ENCODE measurements around the gene TTC33.

TTC33 gene

GRCh38 chr5:40689438-40689837 is 66.3 kb downstream of the TTC33 start:
- Histone ChIP-seq H3K9me3 (ENCODE audit: insufficient read depth, low read length) (no peaks in the 10 kb centered on the region), H4K20me1 (ENCODE audit: insufficient read depth, low read length) (peaks cover 91% of the 10 kb centered on the region), H3K79me2 (ENCODE audit: low read length) (peaks cover 98% of the 10 kb centered on the region), H3K9ac (ENCODE audit: low read length) (peak overlapping the region; percentile 26), H3K4me2 (ENCODE audit: low read length) (peak overlapping the region; percentile 94), H3K27me3 (ENCODE audit: low read depth, low read length) (no peaks in the 10 kb centered on the region), H3K27ac (ENCODE audit: low read length) (no peak overlapping the region), H3K4me1 (ENCODE audit: low read length) (peaks cover 45% of the 10 kb centered on the region), H3K4me3 (ENCODE audit: low read length) (peak overlapping the region; percentile 99; the same call in 1 of the 2 replicates), H2AFZ (ENCODE audit: low read depth, low read length) (no peak overlapping the region), H3K36me3 (replicated peaks; ENCODE audit: low read depth, low read length) (peaks cover 70% of the 10 kb centered on the region)
- TF ChIP-seq EZH2phosphoT487 (IDR thresholded peaks at IDR 0.05; ENCODE audit: low read depth) (no peak), CTCF (IDR thresholded peaks at IDR 0.05; ENCODE audit: low read depth, low read length) (no peak)

- Histone ChIP-seq H3K79me2 (ENCODE audit: low read length) (peaks cover 98% of the 10 kb centered on the region), H3K9ac (ENCODE audit: low read length) (peak overlapping the region; percentile 26), H2AFZ (ENCODE audit: low read depth, low read length) (no peak overlapping the region), H3K27me3 (ENCODE audit: low read depth, low read length) (no peaks in the 10 kb centered on the region), H4K20me1 (ENCODE audit: insufficient read depth, low read length) (peaks cover 91% of the 10 kb centered on the region), H3K9me3 (ENCODE audit: insufficient read depth, low read length) (no peaks in the 10 kb centered on the region), H3K4me1 (ENCODE audit: low read length) (peaks cover 45% of the 10 kb centered on the region), H3K4me3 (ENCODE audit: low read length) (peak overlapping the region; percentile 99), H3K4me2 (ENCODE audit: low read length) (peak overlapping the region; percentile 94), H3K27ac (ENCODE audit: low read length) (0 out of 2 replicates have a peak overlapping the region, but pooled peaks have one; percentile 94), H3K36me3 (replicated peaks; ENCODE audit: low read depth, low read length) (peaks cover 70% of the 10 kb centered on the region)
- TF ChIP-seq CTCF (IDR thresholded peaks at IDR 0.05; ENCODE audit: low read depth, low read length), result no peak
- TF ChIP-seq EZH2phosphoT487 (IDR thresholded peaks at IDR 0.05; ENCODE audit: low read depth), result no peak
Observed at GRCh38 chr5:40688996-40689395, 66.8 kb downstream of the TTC33 start.

GRCh38 chr5:40688127-40688761 is 67.5 kb downstream of the TTC33 start:
- Histone ChIP-seq H3K27me3 (ENCODE audit: low read depth, low read length) (no peaks in the 10 kb centered on the region), H2AFZ (ENCODE audit: low read depth, low read length) (no peak overlapping the region), H3K9ac (ENCODE audit: low read length) (peak overlapping the region; percentile 51), H3K36me3 (replicated peaks; ENCODE audit: low read depth, low read length) (peaks cover 74% of the 10 kb centered on the region), H4K20me1 (ENCODE audit: insufficient read depth, low read length) (peaks cover 92% of the 10 kb centered on the region), H3K9me3 (ENCODE audit: insufficient read depth, low read length) (no peaks in the 10 kb centered on the region), H3K27ac (ENCODE audit: low read length) (peak overlapping the region; percentile 94), H3K4me2 (ENCODE audit: low read length) (peak overlapping the region; percentile 94), H3K4me1 (ENCODE audit: low read length) (peaks cover 45% of the 10 kb centered on the region), H3K4me3 (ENCODE audit: low read length) (peak overlapping the region; percentile 99), H3K79me2 (ENCODE audit: low read length) (peaks cover 100% of the 10 kb centered on the region)
- no peak for TF ChIP-seq EZH2phosphoT487 (IDR thresholded peaks at IDR 0.05; ENCODE audit: low read depth)
- TF ChIP-seq CTCF (IDR thresholded peaks at IDR 0.05; ENCODE audit: low read depth, low read length), result peak; percentile 75

GRCh38 chr5:40687321-40687720 is 68.4 kb downstream of the TTC33 start:
- H3K36me3 ChIP-seq (replicated peaks; ENCODE audit: low read depth, low read length), result peaks cover 75% of the 10 kb centered on the region
- no peaks in the 10 kb centered on the region for H3K9me3 ChIP-seq (ENCODE audit: insufficient read depth, low read length)
- peak overlapping the region; percentile 94 for H3K4me2 ChIP-seq (ENCODE audit: low read length)
- TF ChIP-seq EZH2phosphoT487 (IDR thresholded peaks at IDR 0.05; ENCODE audit: low read depth) (no peak), CTCF (IDR thresholded peaks at IDR 0.05; ENCODE audit: low read depth, low read length) (no peak)
- H2AFZ ChIP-seq (ENCODE audit: low read depth, low read length), result no peak overlapping the region
- peak overlapping the region; percentile 99 for H3K4me3 ChIP-seq (ENCODE audit: low read length)
- peak overlapping the region; percentile 51 for H3K9ac ChIP-seq (ENCODE audit: low read length)
- H3K79me2 ChIP-seq (ENCODE audit: low read length), result peaks cover 100% of the 10 kb centered on the region
- H3K4me1 ChIP-seq (ENCODE audit: low read length), result peaks cover 45% of the 10 kb centered on the region
- H3K27ac ChIP-seq (ENCODE audit: low read length), result peak overlapping the region; percentile 94
- H3K27me3 ChIP-seq (ENCODE audit: low read depth, low read length), result no peaks in the 10 kb centered on the region
- H4K20me1 ChIP-seq (ENCODE audit: insufficient read depth, low read length), result peaks cover 91% of the 10 kb centered on the region

Data from OCI-LY3 (cell line).